H9 (cell line): ENCODE measurements around the gene AMIGO3. TPM values are rescaled to one million over a fixed set of nuclear protein-coding genes. Genes with fewer than 3 reads are reported as not detected.

Experiments used
- DNase-seq: peaks from one replicate; pipeline ENCODE4 v3.0.0-alpha.2; 2017
- H2AFZ ChIP-seq: one replicate; pipeline ENCODE4 v1.6.1; 2013; ENCODE audit warnings: mild to moderate bottlenecking, low read length, control low read depth, moderate library complexity
- H2AK5ac ChIP-seq: 2 replicates; pipeline ENCODE4 v1.6.1; 2013; ENCODE audit warnings: low read length, control low read depth, mixed read lengths; ENCODE audit not compliant: insufficient read length
- H2BK120ac ChIP-seq: one replicate; pipeline ENCODE4 v1.6.1; 2013; ENCODE audit warnings: low read depth, mild to moderate bottlenecking, low read length, control low read depth, inconsistent platforms; ENCODE audit not compliant: poor library complexity, severe bottlenecking
- H2BK12ac ChIP-seq: 2 replicates; pipeline ENCODE4 v1.6.1; 2013; ENCODE audit warnings: low read length, control low read depth, mixed read lengths, low read depth; ENCODE audit not compliant: insufficient read length
- H2BK15ac ChIP-seq: 2 replicates; pipeline ENCODE4 v1.6.1; 2013; ENCODE audit warnings: low read depth, low read length, control low read depth
- H2BK20ac ChIP-seq: one replicate; pipeline ENCODE4 v1.6.1; 2013; ENCODE audit warnings: low read depth, mild to moderate bottlenecking, low read length, control low read depth, inconsistent platforms; ENCODE audit not compliant: poor library complexity, severe bottlenecking
- H2BK5ac ChIP-seq: 2 replicates; pipeline ENCODE4 v1.6.1; 2013; ENCODE audit warnings: low read length, control low read depth, mixed read lengths; ENCODE audit not compliant: insufficient read length
- H3K14ac ChIP-seq: 2 replicates; pipeline ENCODE4 v1.6.1; 2013; ENCODE audit warnings: low read length, control low read depth; ENCODE audit not compliant: insufficient read depth
- H3K18ac ChIP-seq: 2 replicates; pipeline ENCODE4 v1.6.1; 2013; ENCODE audit warnings: low read depth, mild to moderate bottlenecking, mixed read lengths, low read length, control low read depth; ENCODE audit not compliant: insufficient read length
- H3K23ac ChIP-seq: 2 replicates; pipeline ENCODE4 v1.6.1; 2013; ENCODE audit warnings: low read length, control low read depth, mixed read lengths, low read depth; ENCODE audit not compliant: insufficient read length
- H3K23me2 ChIP-seq: 2 replicates; pipeline ENCODE4 v1.6.1; 2013; ENCODE audit warnings: low read depth, mild to moderate bottlenecking, mixed read lengths, low read length, control low read depth; ENCODE audit not compliant: insufficient read length, poor library complexity, severe bottlenecking
- H3K27ac ChIP-seq: 2 replicates; pipeline ENCODE4 v1.5.1; 2013; ENCODE audit warnings: low read length, control low read depth, mixed read lengths, low read depth; ENCODE audit not compliant: insufficient read length
- H3K27me3 ChIP-seq: 2 replicates; pipeline ENCODE4 v1.6.1; 2013; ENCODE audit warnings: low read length, control low read depth, inconsistent platforms; ENCODE audit not compliant: insufficient read depth
- H3K4ac ChIP-seq: 2 replicates; pipeline ENCODE4 v1.6.1; 2013; ENCODE audit warnings: low read depth, mild to moderate bottlenecking, control low read depth, inconsistent platforms, low read length, moderate library complexity
- H3K4me1 ChIP-seq: 2 replicates; pipeline ENCODE4 v1.6.1; 2013; ENCODE audit warnings: low read length, control low read depth, inconsistent platforms; ENCODE audit not compliant: insufficient read depth
- H3K4me2 ChIP-seq: 2 replicates; pipeline ENCODE4 v1.6.1; 2013; ENCODE audit warnings: low read length, control low read depth, mixed read lengths; ENCODE audit not compliant: insufficient read length, insufficient read depth
- H3K56ac ChIP-seq: 2 replicates; pipeline ENCODE4 v1.6.1; 2013; ENCODE audit warnings: low read depth, mild to moderate bottlenecking, mixed read lengths, low read length, control low read depth; ENCODE audit not compliant: insufficient read length
- H3K79me1 ChIP-seq: 2 replicates; pipeline ENCODE4 v1.6.1; 2013; ENCODE audit warnings: low read depth, mild to moderate bottlenecking, moderate library complexity, low read length, control low read depth, inconsistent platforms; ENCODE audit not compliant: insufficient read depth, poor library complexity, severe bottlenecking
- H3K79me2 ChIP-seq: 2 replicates; pipeline ENCODE4 v1.6.1; 2013; ENCODE audit warnings: low read length, control low read depth, inconsistent platforms; ENCODE audit not compliant: insufficient read depth
- H3K9ac ChIP-seq: 2 replicates; pipeline ENCODE4 v1.6.1; 2013; ENCODE audit warnings: low read length, control low read depth, mixed read lengths; ENCODE audit not compliant: insufficient read length; ENCODE audit errors: extremely low read depth
- H3K9me3 ChIP-seq: one replicate; pipeline ENCODE4 v1.6.1; 2013; ENCODE audit warnings: low read depth, low read length, inconsistent platforms; ENCODE audit not compliant: control insufficient read depth
- H3T11ph ChIP-seq: one replicate; pipeline ENCODE4 v1.6.1; 2013; ENCODE audit warnings: mild to moderate bottlenecking, low read length, control low read depth, inconsistent platforms
- H4K20me1 ChIP-seq: one replicate; pipeline ENCODE4 v1.6.1; 2013; ENCODE audit not compliant: control insufficient read depth, insufficient read length, insufficient read depth
- H4K5ac ChIP-seq: 2 replicates; pipeline ENCODE4 v1.6.1; 2013; ENCODE audit warnings: low read depth, mild to moderate bottlenecking, mixed read lengths, low read length, control low read depth; ENCODE audit not compliant: insufficient read length
- H4K8ac ChIP-seq: replicated peaks from 2 replicates; pipeline ENCODE4 v1.6.1; 2013; ENCODE audit warnings: low read length, control low read depth, mixed read lengths, low read depth; ENCODE audit not compliant: insufficient read length
- H4K91ac ChIP-seq: 2 replicates; pipeline ENCODE4 v1.6.1; 2013; ENCODE audit warnings: low read depth, mild to moderate bottlenecking, moderate library complexity, mixed read lengths, low read length, control low read depth; ENCODE audit not compliant: insufficient read length
- H3K27ac Mint-ChIP-seq, 3 experiments: 2 replicates in 2 of 3; 3 replicates in 1 of 3; pipeline ENCODE4 v1.8.0; 2020 to 2021; ENCODE audit warnings: mixed read lengths in 3 of 3, mild to moderate bottlenecking in 1 of 3, moderate library complexity in 1 of 3
- H3K27me3 Mint-ChIP-seq: 2 replicates; pipeline ENCODE4 v1.8.0; 2021; ENCODE audit warnings: low read depth, mild to moderate bottlenecking, moderate library complexity, mixed read lengths
- H3K36me3 Mint-ChIP-seq, 3 experiments: 2 replicates in 2 of 3; 3 replicates in 1 of 3; pipeline ENCODE4 v1.8.0; 2020 to 2021; ENCODE audit warnings: low read depth in 3 of 3, mixed read lengths in 3 of 3; ENCODE audit not compliant: insufficient read depth in 1 of 3
- H3K4me1 Mint-ChIP-seq, 2 experiments: 2 replicates each; pipeline ENCODE4 v1.8.0; 2020; ENCODE audit warnings: mixed read lengths in 2 of 2
- H3K4me3 Mint-ChIP-seq, 2 experiments: 2 replicates in 1 of 2; 3 replicates in 1 of 2; pipeline ENCODE4 v1.8.0; 2020 to 2021; ENCODE audit warnings: mild to moderate bottlenecking in 2 of 2, mixed read lengths in 2 of 2, moderate library complexity in 1 of 2
- H3K9me3 Mint-ChIP-seq, 2 experiments: 2 replicates in 1 of 2; 3 replicates in 1 of 2; pipeline ENCODE4 v1.8.0; 2020; ENCODE audit warnings: mild to moderate bottlenecking in 2 of 2, mixed read lengths in 2 of 2, moderate library complexity in 1 of 2
- CTCF ChIP-seq: fragments of 200-600 bp; sonication (generic); conservative IDR thresholded peaks from 3 replicates; pipeline ENCODE4 v1.8.0; 2021; ENCODE audit warnings: antibody characterized with exemption, mild to moderate bottlenecking
- whole genome bisulfite sequencing: extraction: QIAGEN DNeasy Blood & Tissue Kit; methylation state at CpG from one replicate; pipeline ENCODE4 v1.1.7; 2013; ENCODE audit warnings: missing lambda C conversion rate, low lambda C conversion rate, mixed read lengths; ENCODE audit not compliant: insufficient read length; ENCODE audit errors: extremely low coverage; 5-methylcytosine and 5-hydroxymethylcytosine counted together
- total RNA-seq: library from RNA; stranded (reverse); gene quantifications from 2 replicates; pipeline ENCODE4 v1.2.1, GENCODE V29; 2021

AMIGO3 gene
- total RNA-seq, 1 experiment from 2014 or later = 3.8 TPM

GRCh38 chr3:49751501-49751900 lies 32.0 kb upstream of the AMIGO3 start:
- Histone ChIP-seq H4K8ac (no peak overlapping the region), H3K79me1 (peaks cover 5% of the 10 kb centered on the region), H3K27ac (no peak overlapping the region), H4K91ac (no peak overlapping the region), H2BK15ac (no peak overlapping the region), H4K20me1 (no peaks in the 10 kb centered on the region), H3K4me2 (no peak overlapping the region), H3K27me3 (no peaks in the 10 kb centered on the region; the same call in 1 of the 2 replicates), H3T11ph (no peak overlapping the region), H3K23me2 (no peaks in the 10 kb centered on the region), H3K14ac (no peak overlapping the region), H3K9me3 (no peaks in the 10 kb centered on the region), H3K23ac (no peak overlapping the region), H2BK20ac (no peak overlapping the region), H3K56ac (no peak overlapping the region), H4K5ac (no peak overlapping the region), H2AFZ (no peak overlapping the region), H2BK120ac (no peak overlapping the region), H3K4me1 (no peaks in the 10 kb centered on the region; the same call in 1 of the 2 replicates), H3K9ac (no peak overlapping the region), H2BK12ac (no peak overlapping the region), H3K79me2 (peaks cover 3% of the 10 kb centered on the region; the same call in 1 of the 2 replicates), H3K18ac (no peak overlapping the region), H2AK5ac (no peak overlapping the region), H2BK5ac (no peak overlapping the region), H3K4ac (no peak overlapping the region)
- Mint-ChIP-seq H3K27me3 (no peaks in the 10 kb centered on the region), H3K4me3 (no peak overlapping the region), H3K4me1 (peaks cover 3 to 11% of the 10 kb centered on the region in 2 experiments), H3K9me3 (no peaks in the 10 kb centered on the region), H3K36me3 (peaks cover 2 to 14% (median 4%) of the 10 kb centered on the region in 3 experiments; a peak in 5 of 7 replicates), H3K27ac (no peak overlapping the region)
- no CpG with 5 or more reads among the region's 4 CpGs for WGBS
- no peak for DNase-seq
- no peak for TF ChIP-seq CTCF
